Gastroesophageal sphincter (tissue), 3 donors: ENCODE results near the gene HOXD13.

Experiments used
- EP300 ChIP-seq: sonication (generic); formaldehyde crosslinking; IDR thresholded peaks from one replicate; pipeline ENCODE4 v1.6.1; 2017; ENCODE audit warnings: antibody characterized with exemption, mild to moderate bottlenecking
- POLR2A ChIP-seq, 2 donors: fragments of 450-650 bp; IDR thresholded peaks; one replicate each; pipeline ENCODE4 v1.6.1; 2017; ENCODE audit warnings: antibody characterized with exemption in 2 of 2, mild to moderate bottlenecking in 2 of 2, moderate library complexity in 1 of 2
- POLR2AphosphoS5 ChIP-seq: sonication (generic); formaldehyde crosslinking; IDR thresholded peaks from one replicate; pipeline ENCODE4 v1.6.1; 2017; ENCODE audit warnings: antibody characterized with exemption
- TF ChIP-seq, protein P1 (sequence below), 4 experiments: fragments of 200-600 bp in 2 of 4; fragments of 450-650 bp in 2 of 4; sonication (generic) in 1 of 4; IDR thresholded peaks; one replicate each; pipeline ENCODE4 v1.5.1; 2017 to 2019; ENCODE audit warnings: antibody characterized with exemption in 4 of 4, mild to moderate bottlenecking in 2 of 4, moderate library complexity in 2 of 4

DNA sequence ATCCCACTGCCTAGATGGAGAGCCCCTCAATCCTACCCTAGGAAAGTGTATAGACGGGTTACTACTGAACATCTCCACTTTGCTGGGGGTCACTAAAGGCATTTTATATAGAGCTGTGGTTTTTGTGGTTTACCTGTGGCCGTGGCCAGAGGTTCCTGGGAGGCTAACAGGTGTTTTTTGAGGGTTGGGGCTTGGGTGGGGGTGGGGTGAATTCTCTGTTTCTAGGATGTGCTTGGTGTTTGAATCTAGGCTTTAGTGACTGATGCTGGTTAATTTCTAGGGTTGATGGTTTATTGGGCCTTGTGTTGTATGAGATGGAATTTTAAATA lies 44.7 kb downstream of the HOXD13 start:
- TF ChIP-seq, protein P1, sequence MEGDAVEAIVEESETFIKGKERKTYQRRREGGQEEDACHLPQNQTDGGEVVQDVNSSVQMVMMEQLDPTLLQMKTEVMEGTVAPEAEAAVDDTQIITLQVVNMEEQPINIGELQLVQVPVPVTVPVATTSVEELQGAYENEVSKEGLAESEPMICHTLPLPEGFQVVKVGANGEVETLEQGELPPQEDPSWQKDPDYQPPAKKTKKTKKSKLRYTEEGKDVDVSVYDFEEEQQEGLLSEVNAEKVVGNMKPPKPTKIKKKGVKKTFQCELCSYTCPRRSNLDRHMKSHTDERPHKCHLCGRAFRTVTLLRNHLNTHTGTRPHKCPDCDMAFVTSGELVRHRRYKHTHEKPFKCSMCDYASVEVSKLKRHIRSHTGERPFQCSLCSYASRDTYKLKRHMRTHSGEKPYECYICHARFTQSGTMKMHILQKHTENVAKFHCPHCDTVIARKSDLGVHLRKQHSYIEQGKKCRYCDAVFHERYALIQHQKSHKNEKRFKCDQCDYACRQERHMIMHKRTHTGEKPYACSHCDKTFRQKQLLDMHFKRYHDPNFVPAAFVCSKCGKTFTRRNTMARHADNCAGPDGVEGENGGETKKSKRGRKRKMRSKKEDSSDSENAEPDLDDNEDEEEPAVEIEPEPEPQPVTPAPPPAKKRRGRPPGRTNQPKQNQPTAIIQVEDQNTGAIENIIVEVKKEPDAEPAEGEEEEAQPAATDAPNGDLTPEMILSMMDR (IDR thresholded peaks at IDR 0.05) = no peak
- no peak for TF ChIP-seq EP300
- no peak for TF ChIP-seq POLR2AphosphoS5
- TF ChIP-seq POLR2A (IDR thresholded peaks at IDR 0.05) = no peak
